Stimulated activated naive CD8-positive, alpha-beta T cell treated with anti-CD3 and anti-CD28 coated beads, Interleukin-15, amount 100 ng/mL, for 72 hours (primary cell): ENCODE measurements around the gene EDAR.
A peak's percentile ranks its signal among the peaks of the same experiment; 100 is the strongest.

Experiments
- ATAC-seq: fragments of 150-1000 bp; cut with Tn5 transposase; 2 replicates; pipeline ENCODE4 v1.10.0; 2021; ENCODE audit warnings: mild to moderate bottlenecking, moderate library complexity
- DNase-seq, 2 donors: peaks; one replicate each; pipeline ENCODE4 v3.0.0; 2021 to 2022
- H3K27ac Mint-ChIP-seq, 2 donors: one replicate each; pipeline ENCODE4 v1.8.0; 2022; ENCODE audit warnings: mild to moderate bottlenecking in 2 of 2, mixed read lengths in 2 of 2, moderate library complexity in 2 of 2
- H3K27me3 Mint-ChIP-seq: one replicate; pipeline ENCODE4 v1.8.0; 2022; ENCODE audit warnings: mixed read lengths
- H3K4me1 Mint-ChIP-seq: one replicate; pipeline ENCODE4 v1.8.0; 2022; ENCODE audit warnings: mild to moderate bottlenecking, mixed read lengths
- H3K4me3 Mint-ChIP-seq, 2 donors: one replicate each; pipeline ENCODE4 v1.8.0; 2022; ENCODE audit warnings: mild to moderate bottlenecking in 2 of 2, mixed read lengths in 2 of 2, moderate library complexity in 1 of 2
- H3K9me3 Mint-ChIP-seq, 2 donors: one replicate each; pipeline ENCODE4 v1.8.0; 2022; ENCODE audit warnings: mixed read lengths in 2 of 2

The EDAR gene

GRCh38 chr2:108920686-108921085 lies 68.3 kb downstream of the EDAR start:
- H3K27me3 Mint-ChIP-seq, result no peaks in the 10 kb centered on the region
- ATAC-seq, result no peak
- no peaks in the 10 kb centered on the region for H3K9me3 Mint-ChIP-seq
- H3K4me3 Mint-ChIP-seq, result no peak overlapping the region
- no peak overlapping the region for H3K27ac Mint-ChIP-seq
- DNase-seq, result no peak
- peaks cover 16% of the 10 kb centered on the region for H3K4me1 Mint-ChIP-seq

DNA sequence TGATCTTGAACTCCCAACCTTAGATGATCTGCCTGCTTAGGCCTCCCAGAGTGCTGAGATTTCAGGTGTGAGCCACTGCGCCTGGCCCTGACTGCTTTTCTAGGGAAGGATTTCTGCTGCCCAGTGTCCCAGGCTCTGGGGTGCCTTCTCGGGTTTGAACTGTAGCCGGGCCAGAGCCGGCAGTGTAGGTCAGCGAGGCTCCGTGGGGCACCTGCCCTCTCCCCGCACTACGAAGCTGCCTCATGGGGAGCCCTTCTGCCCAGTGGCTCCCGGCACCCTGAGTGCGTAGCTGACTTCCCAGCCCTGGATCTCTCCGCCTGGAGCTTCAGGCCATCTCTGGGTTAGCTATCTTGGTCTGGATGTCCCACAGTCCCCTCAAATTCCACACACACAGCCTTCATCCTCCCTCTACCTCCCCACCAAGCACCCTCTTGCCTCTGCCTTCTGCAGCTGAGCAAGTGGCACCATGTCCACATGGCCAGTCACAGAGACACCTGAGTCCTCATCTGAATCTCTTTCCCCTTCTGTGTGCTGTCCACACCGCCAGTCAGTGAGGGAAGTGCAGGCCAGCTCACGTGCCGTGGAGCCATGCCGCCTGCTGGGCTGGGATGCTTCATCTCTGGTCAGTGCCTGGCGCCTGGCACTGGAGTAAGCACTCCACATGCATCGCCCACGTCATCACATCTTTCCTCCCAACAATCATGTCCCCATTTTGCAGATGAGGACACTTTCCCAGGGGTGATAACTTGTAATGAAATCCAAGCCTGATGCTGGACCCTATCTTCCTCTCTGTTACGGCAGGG lies 69.2 kb downstream of the EDAR start:
- ATAC-seq, result no peak
- Mint-ChIP-seq H3K27ac (no peak overlapping the region), H3K4me1 (peaks cover 17% of the 10 kb centered on the region), H3K4me3 (no peak overlapping the region), H3K27me3 (no peaks in the 10 kb centered on the region), H3K9me3 (no peaks in the 10 kb centered on the region)
- no peak for DNase-seq

DNA sequence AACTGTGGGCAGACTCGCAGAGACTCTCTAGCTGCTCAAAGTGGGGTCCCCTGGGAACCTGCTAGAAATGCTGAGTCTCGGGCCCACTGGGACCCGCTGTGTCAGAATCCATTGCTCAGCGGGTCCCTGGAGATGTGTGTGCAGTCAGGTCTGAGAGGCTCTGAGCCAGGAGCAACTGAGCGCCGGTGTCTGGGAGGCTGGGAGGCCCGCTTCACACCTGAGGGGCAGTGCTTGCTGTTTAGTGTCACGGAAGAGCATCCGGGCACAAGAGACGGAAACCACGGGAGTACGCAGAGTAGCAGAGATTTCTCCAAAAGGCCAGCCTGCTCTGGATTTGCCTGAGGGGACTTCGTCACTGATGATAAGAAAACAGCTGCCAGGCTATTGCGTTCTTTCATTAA lies 70.1 kb downstream of the EDAR start:
- no peak for DNase-seq
- no peaks in the 10 kb centered on the region for H3K27me3 Mint-ChIP-seq
- peaks cover 22% of the 10 kb centered on the region for H3K4me1 Mint-ChIP-seq
- H3K9me3 Mint-ChIP-seq, result no peaks in the 10 kb centered on the region
- no peak overlapping the region for H3K27ac Mint-ChIP-seq
- H3K4me3 Mint-ChIP-seq, result no peak overlapping the region
- ATAC-seq, result no peak

- Mint-ChIP-seq H3K9me3 (no peaks in the 10 kb centered on the region), H3K4me3 (no peak overlapping the region), H3K4me1 (peaks cover 22% of the 10 kb centered on the region), H3K27me3 (no peaks in the 10 kb centered on the region), H3K27ac (no peak overlapping the region)
- DNase-seq, result no peak
- ATAC-seq, result no peak
Observed at GRCh38 chr2:108918156-108918874, 70.7 kb downstream of the EDAR start.

DNA sequence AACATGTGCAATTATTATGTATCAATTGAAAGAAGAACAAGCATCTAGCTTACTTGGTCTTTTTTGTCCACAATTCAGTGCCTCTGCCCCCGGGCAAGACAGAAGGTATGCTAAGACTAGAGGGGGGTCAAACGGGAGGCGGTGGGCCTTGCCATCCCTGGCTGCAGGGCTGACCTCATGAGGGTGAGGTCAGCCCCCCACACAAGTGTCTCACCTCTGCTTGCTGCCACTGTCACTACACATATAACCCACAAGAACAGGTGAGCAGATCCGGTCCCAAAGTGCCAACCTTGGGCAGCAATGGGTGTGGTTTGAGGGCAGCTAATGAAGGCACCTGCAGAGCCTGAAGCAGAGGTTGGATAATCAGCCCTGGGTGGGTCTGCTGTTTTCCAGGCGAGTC lies 71.5 kb downstream of the EDAR start:
- no peak overlapping the region for H3K27ac Mint-ChIP-seq
- H3K27me3 Mint-ChIP-seq, result no peaks in the 10 kb centered on the region
- H3K9me3 Mint-ChIP-seq, result no peaks in the 10 kb centered on the region
- no peak overlapping the region for H3K4me3 Mint-ChIP-seq
- no peak for ATAC-seq
- H3K4me1 Mint-ChIP-seq, result peaks cover 22% of the 10 kb centered on the region
- no peak for DNase-seq

GRCh38 chr2:108916796-108917421 lies 72.1 kb downstream of the EDAR start:
- ATAC-seq, result no peak
- peaks cover 22% of the 10 kb centered on the region for H3K4me1 Mint-ChIP-seq
- no peaks in the 10 kb centered on the region for H3K9me3 Mint-ChIP-seq
- no peak for DNase-seq
- H3K27me3 Mint-ChIP-seq, result no peaks in the 10 kb centered on the region
- H3K4me3 Mint-ChIP-seq, result no peak overlapping the region
- no peak overlapping the region for H3K27ac Mint-ChIP-seq

- H3K4me3 Mint-ChIP-seq, result no peak overlapping the region
- no peaks in the 10 kb centered on the region for H3K9me3 Mint-ChIP-seq
- ATAC-seq (no peak), DNase-seq (no peak)
- peaks cover 22% of the 10 kb centered on the region for H3K4me1 Mint-ChIP-seq
- no peak overlapping the region for H3K27ac Mint-ChIP-seq
- no peaks in the 10 kb centered on the region for H3K27me3 Mint-ChIP-seq
Observed at GRCh38 chr2:108916122-108916795, 72.8 kb downstream of the EDAR start.

- no peaks in the 10 kb centered on the region for H3K27me3 Mint-ChIP-seq
- peaks cover 21% of the 10 kb centered on the region for H3K4me1 Mint-ChIP-seq
- no peak overlapping the region for H3K4me3 Mint-ChIP-seq
- no peaks in the 10 kb centered on the region for H3K9me3 Mint-ChIP-seq
- ATAC-seq (no peak), DNase-seq (no peak)
- peak overlapping the region in 1 of 2 donors; percentile 31 for H3K27ac Mint-ChIP-seq
Observed at GRCh38 chr2:108912629-108912902, 76.5 kb downstream of the EDAR start.

DNA sequence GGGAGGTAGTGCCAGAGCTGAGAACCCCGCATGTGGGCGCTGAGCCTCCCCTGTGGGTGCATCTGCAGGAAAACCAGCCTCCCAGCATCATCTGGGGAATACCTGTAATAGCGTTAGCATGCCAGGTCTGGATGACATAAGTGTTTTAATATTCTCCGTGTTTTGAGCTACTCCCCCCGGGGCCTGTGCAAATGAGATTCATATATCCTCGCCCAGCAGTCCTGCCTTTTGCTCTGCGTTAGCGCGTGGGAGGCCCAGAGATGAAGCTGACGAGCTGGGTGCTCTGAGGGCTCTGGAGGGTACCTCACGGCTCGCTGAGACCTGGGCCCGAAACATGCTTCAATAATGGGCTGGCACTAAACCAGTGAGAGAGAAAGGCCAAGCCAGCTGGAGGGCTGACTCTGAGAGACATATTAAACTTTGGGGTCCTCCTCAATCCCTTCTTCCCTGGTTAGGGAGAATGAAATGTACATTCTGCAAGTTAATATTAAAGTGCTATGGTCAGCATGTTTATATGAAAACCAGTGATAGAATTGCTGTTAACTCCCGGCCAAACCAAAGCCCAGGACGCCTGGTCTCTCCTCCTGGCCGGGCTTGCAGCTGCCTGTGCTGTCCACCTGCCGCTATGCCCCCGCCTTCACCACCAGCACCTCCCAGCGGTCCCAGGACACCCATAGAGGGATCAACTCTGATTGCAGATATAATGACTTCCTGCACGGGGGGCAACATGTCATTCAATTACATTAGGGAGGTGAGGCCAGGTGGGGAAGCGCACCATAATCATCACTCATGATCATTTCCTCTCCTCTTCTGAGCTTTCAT lies 77.0 kb downstream of the EDAR start:
- DNase-seq, result peak in 1 of 2 donors; percentile 6
- no peaks in the 10 kb centered on the region for H3K27me3 Mint-ChIP-seq
- ATAC-seq, result no peak
- peak overlapping the region in 1 of 2 donors; percentile 31 for H3K27ac Mint-ChIP-seq
- no peaks in the 10 kb centered on the region for H3K9me3 Mint-ChIP-seq
- H3K4me3 Mint-ChIP-seq, result no peak overlapping the region
- peaks cover 16% of the 10 kb centered on the region for H3K4me1 Mint-ChIP-seq

DNA sequence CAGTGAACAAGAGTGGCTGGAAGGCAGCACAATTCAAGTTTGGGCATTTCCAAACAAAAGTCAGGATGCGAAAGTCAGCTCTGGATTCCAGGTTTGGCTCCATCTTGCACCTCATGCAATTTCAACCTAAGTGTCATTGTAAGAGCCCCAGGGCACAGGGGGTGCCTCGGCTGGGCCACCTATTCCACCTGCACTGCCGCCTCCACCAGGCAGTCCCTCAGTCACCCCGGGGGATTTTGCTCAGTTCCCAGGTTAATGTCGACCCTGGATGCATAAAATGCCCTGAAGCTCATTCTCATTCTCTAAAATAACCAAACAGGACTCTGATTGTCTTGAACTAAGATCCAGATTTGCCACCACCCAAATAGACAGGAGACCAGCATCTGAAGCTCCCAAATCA lies 77.6 kb downstream of the EDAR start:
- Mint-ChIP-seq H3K9me3 (no peaks in the 10 kb centered on the region), H3K4me1 (peaks cover 9% of the 10 kb centered on the region), H3K27me3 (no peaks in the 10 kb centered on the region), H3K4me3 (no peak overlapping the region), H3K27ac (no peak overlapping the region)
- no peak for DNase-seq
- ATAC-seq, result no peak

DNA sequence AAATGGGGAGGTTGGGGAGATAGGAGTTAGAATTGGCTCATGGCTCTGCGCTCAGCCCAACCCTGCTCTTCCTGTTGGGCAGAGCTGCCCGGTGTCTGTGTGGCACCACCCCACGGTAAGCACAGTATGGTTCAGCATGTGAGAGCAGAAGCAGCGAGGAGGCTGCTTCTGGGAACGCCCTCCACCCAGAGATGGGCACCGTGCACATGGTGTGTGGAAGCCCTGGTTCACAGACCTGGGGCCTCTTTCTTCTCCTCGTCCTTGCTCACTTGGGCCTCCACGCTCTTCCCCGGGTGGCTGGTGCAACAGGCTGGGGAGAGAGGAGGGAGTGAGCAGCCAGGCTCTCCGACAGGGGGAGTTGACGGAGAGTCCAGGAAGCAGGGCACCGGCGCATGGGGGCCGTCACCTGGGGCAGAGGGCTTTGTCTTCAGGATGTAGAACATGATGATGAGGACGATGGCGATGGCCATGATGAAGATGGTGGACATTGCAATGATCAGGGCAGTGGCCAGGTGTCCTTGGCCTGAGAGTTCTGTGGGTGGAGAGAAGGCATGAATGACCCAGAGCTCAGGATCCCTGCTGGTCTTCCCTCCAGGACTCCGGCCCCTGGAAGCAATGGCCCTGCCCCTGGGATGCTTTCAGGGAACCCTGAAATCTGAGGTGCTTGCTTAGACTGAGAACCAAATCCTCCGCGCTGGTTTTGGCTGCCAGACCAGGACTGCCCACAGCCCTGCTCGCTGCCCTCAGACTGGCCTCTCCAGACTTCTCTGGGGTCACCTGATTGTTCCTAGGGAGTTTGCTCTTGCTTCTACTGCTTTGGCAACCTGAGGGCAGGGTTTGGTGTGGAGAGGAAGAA lies 78.3 kb downstream of the EDAR start:
- ATAC-seq, result no peak
- no peak overlapping the region for H3K4me3 Mint-ChIP-seq
- H3K27ac Mint-ChIP-seq, result no peak overlapping the region
- H3K4me1 Mint-ChIP-seq, result peaks cover 6% of the 10 kb centered on the region
- no peaks in the 10 kb centered on the region for H3K27me3 Mint-ChIP-seq
- DNase-seq, result no peak
- H3K9me3 Mint-ChIP-seq, result no peaks in the 10 kb centered on the region

- Mint-ChIP-seq H3K4me3 (no peak overlapping the region), H3K4me1 (peaks cover 6% of the 10 kb centered on the region)
- no peak for DNase-seq
Observed at GRCh38 chr2:108910011-108910431, 79.0 kb downstream of the EDAR start.

DNA sequence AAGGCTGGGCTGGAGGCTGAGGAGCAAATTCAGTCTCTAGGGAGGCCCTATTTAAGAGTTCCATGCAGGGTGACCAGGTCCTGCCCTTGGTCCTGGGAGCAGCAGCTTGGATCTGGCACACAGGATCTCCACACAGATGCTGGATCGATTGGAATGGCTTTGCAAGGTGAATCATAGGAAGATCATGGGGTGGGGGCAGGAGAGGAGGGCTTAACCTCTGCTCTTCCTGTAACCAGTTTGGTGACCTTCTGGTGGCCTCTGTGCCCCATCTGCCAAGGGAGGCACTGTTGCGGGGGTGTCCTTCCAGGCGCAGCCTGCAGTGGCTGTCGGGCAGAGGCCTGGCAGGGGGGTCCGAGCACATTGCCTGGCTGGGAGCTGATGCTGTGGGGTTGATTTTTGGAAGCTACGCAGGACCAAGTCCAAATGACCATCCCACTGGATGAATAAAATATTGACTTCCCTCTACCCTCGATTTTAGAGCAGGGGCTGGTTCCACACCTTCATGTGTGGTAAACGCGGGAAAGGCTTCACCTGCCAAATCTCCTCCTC lies 79.7 kb downstream of the EDAR start:
- Mint-ChIP-seq H3K4me3 (no peak overlapping the region), H3K27ac (peak overlapping the region in 1 of 2 donors; percentile 1), H3K4me1 (peaks cover under 1% of the 10 kb centered on the region), H3K9me3 (no peaks in the 10 kb centered on the region), H3K27me3 (no peaks in the 10 kb centered on the region)
- no peak for DNase-seq
- no peak for ATAC-seq

More at GRCh38 chr2:108910011-108910431, 79.0 kb downstream of the EDAR start:
- no peak for ATAC-seq
- no peak overlapping the region for H3K27ac Mint-ChIP-seq
- no peaks in the 10 kb centered on the region for H3K27me3 Mint-ChIP-seq
- H3K9me3 Mint-ChIP-seq, result no peaks in the 10 kb centered on the region

DNA sequence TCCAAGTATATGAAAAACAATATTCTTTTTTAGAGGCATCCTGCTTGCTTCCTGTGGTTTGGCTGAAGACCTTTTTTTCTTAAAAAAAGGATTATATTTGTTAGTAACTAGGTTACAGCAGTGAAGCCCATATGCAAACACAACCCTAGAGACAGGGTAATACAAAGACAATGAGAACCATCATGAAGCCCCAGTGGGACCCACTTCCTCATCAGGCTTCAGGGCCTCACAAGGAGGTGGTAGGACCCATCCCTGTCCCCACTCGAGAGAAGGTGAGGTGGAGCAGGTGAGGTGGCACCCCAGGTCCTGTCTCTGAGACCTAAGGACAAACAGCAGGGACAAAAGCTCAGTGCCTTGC lies 80.3 kb downstream of the EDAR start:
- Mint-ChIP-seq H3K9me3 (no peaks in the 10 kb centered on the region), H3K27ac (no peak overlapping the region), H3K27me3 (no peaks in the 10 kb centered on the region), H3K4me1 (no peaks in the 10 kb centered on the region), H3K4me3 (no peak overlapping the region)
- DNase-seq (no peak), ATAC-seq (no peak)
